ENCODE data around the gene CFD. TPM values are rescaled to one million over a fixed set of nuclear protein-coding genes. Genes with fewer than 3 reads are reported as not detected.

Gene CFD
- polyA plus RNA-seq, 1 donor from 2014 or later: 5.3 TPM

GRCh38 chr19:900043-900301 is 40.5 kb downstream of the CFD start:
- no peak overlapping the region for H3K4me2 ChIP-seq (ENCODE audit: low read length)
- H3K9me3 ChIP-seq (ENCODE audit: low read length): no peaks in the 10 kb centered on the region
- no peaks in the 10 kb centered on the region for H3F3A ChIP-seq (ENCODE audit: insufficient read depth, low read length, poor library complexity, severe bottlenecking)
- H3K4me3 ChIP-seq (ENCODE audit: low read length): no peak overlapping the region
- H4K20me1 ChIP-seq (ENCODE audit: insufficient read depth): no peaks in the 10 kb centered on the region
- no peaks in the 10 kb centered on the region for H3K27me3 ChIP-seq (ENCODE audit: insufficient read depth, low read depth, low read length)
- H3K9ac ChIP-seq (ENCODE audit: low read length): no peak overlapping the region
- no peaks in the 10 kb centered on the region for H3K79me2 ChIP-seq (replicated peaks; ENCODE audit: insufficient read depth, low read length)
- no peaks in the 10 kb centered on the region for H3K36me3 ChIP-seq (ENCODE audit: insufficient read depth, low read length)
- H3K9me2 ChIP-seq (ENCODE audit: insufficient read depth, low read length): no peaks in the 10 kb centered on the region
- no peak overlapping the region for H2AFZ ChIP-seq (ENCODE audit: low read depth, low read length)
- TF ChIP-seq EP300 (conservative IDR thresholded peaks at IDR 0.05; ENCODE audit: poor library complexity, severe bottlenecking) (no peak), RAD21 (conservative IDR thresholded peaks at IDR 0.05) (no peak), TAF1 (IDR thresholded peaks at IDR 0.05; ENCODE audit: low read depth) (no peak), SMC3 (conservative IDR thresholded peaks at IDR 0.05; ENCODE audit: poor library complexity) (no peak), REST (IDR thresholded peaks at IDR 0.05; ENCODE audit: borderline replicate concordance) (no peak)
- no peak overlapping the region for H3K27ac ChIP-seq (ENCODE audit: low read length)

- Histone ChIP-seq H3F3A (ENCODE audit: insufficient read depth, low read length, poor library complexity, severe bottlenecking) (no peaks in the 10 kb centered on the region), H3K79me2 (replicated peaks; ENCODE audit: insufficient read depth, low read length) (no peaks in the 10 kb centered on the region), H3K9me3 (ENCODE audit: low read length) (no peaks in the 10 kb centered on the region), H3K4me2 (ENCODE audit: low read length) (no peak overlapping the region), H3K4me3 (ENCODE audit: low read length) (no peak overlapping the region), H3K9ac (ENCODE audit: low read length) (no peak overlapping the region), H2AFZ (ENCODE audit: low read depth, low read length) (no peak overlapping the region), H3K36me3 (ENCODE audit: insufficient read depth, low read length) (no peaks in the 10 kb centered on the region), H4K20me1 (ENCODE audit: insufficient read depth) (no peaks in the 10 kb centered on the region), H3K27me3 (ENCODE audit: insufficient read depth, low read depth, low read length) (no peaks in the 10 kb centered on the region), H3K27ac (ENCODE audit: low read length) (no peak overlapping the region), H3K9me2 (ENCODE audit: insufficient read depth, low read length) (no peaks in the 10 kb centered on the region)
- no peak for TF ChIP-seq REST (IDR thresholded peaks at IDR 0.05; ENCODE audit: borderline replicate concordance)
- TF ChIP-seq MXI1 (conservative IDR thresholded peaks at IDR 0.05; ENCODE audit: poor library complexity, severe bottlenecking): no peak
- TF ChIP-seq EP300 (conservative IDR thresholded peaks at IDR 0.05; ENCODE audit: poor library complexity, severe bottlenecking): no peak
- TF ChIP-seq SMC3 (conservative IDR thresholded peaks at IDR 0.05; ENCODE audit: poor library complexity): no peak
- no peak for TF ChIP-seq RAD21 (conservative IDR thresholded peaks at IDR 0.05)
These were observed 41.0 kb downstream of the CFD start for GRCh38 chr19:900302-901111.
